Fibroblast of lung (primary cell): ENCODE measurements around the gene ACTL10.

Source experiments
- CTCF ChIP-seq, 2 donors: IDR thresholded peaks in 1 of 2; conservative IDR thresholded peaks in 1 of 2; 1 replicate in 1 of 2; 2 replicates in 1 of 2; pipeline ENCODE4 v1.5.1; 2011 to 2012; ENCODE audit warnings: low read length in 2 of 2, control low read depth in 1 of 2, inconsistent platforms in 1 of 2, low read depth in 1 of 2, mild to moderate bottlenecking in 1 of 2
- EZH2 ChIP-seq: IDR thresholded peaks from 2 replicates; pipeline ENCODE4 v1.5.1; 2012; ENCODE audit warnings: low read length, control low read depth, mild to moderate bottlenecking; ENCODE audit errors: missing control alignments

DNA sequence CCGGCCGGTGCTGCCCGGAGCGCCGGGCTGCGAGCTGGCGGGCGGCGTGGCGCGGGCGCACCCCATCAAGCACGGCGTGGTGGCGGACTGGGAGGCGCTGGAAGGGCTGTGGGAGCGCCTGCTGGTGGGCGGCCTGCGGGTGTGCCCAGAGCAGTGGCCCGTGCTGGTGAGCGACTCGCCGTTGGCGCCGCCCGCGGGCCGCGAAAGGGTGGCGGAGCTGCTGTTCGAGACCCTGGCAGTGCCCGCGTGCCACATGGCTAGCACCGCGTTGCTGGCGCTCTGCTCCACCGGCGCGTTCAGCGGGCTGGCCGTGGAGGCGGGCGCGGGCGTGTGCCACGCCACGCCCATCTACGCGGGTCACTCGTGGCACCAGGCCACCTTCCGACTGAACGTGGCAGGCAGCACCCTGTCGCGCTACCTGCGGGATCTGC, 517 bp downstream of the ACTL10 start:
- TF ChIP-seq CTCF (conservative IDR thresholded peaks at IDR 0.05 in 1 of 2, IDR thresholded peaks at IDR 0.05 in 1 of 2; ENCODE audit: low read depth in 1 of 2, low read length in 2 of 2) (no peak), EZH2 (no peak)
